ENCODE results near the gene TUFM. TPM values are rescaled to one million over a fixed set of nuclear protein-coding genes. Genes with fewer than 3 reads are reported as not detected.

The TUFM gene
- total RNA-seq, 1 donor from 2014 or later, result 74.0 TPM

- H3K27ac Mint-ChIP-seq, result peak within 1 kb of the TSS; percentile 8
- Histone ChIP-seq H3K27ac (no peak within 1 kb of the TSS), H3K4me2 (peak within 1 kb of the TSS; percentile 100), H3K9me3 (ENCODE audit: low read depth) (no peaks in the 10 kb centered on the region), H3K4me3 (peak within 1 kb of the TSS; percentile 95), H3F3A (ENCODE audit: low read depth) (peaks cover 44% of the 10 kb centered on the region), H4K20me1 (ENCODE audit: low read depth) (peaks cover 8% of the 10 kb centered on the region), H2AFZ (replicated peaks) (peak within 1 kb of the TSS; percentile 97), H3K9ac (peak within 1 kb of the TSS; percentile 83), H3K79me2 (ENCODE audit: low read depth) (peaks cover 10% of the 10 kb centered on the region), H3K4me1 (peaks cover 21% of the 10 kb centered on the region), H3K36me3 (no peaks in the 10 kb centered on the region), H3K27me3 (peaks cover 5% of the 10 kb centered on the region)
- H3K4me1 Mint-ChIP-seq, result peaks cover 45% of the 10 kb centered on the region
- H3K4me3 Mint-ChIP-seq, result peak within 1 kb of the TSS; percentile 94
- H3K27me3 Mint-ChIP-seq (ENCODE audit: insufficient read depth, low read depth), result peaks cover 8% of the 10 kb centered on the region
- no peak for TF ChIP-seq CTCF (IDR thresholded peaks at IDR 0.05)
- no peak for TF ChIP-seq EZH2phosphoT487 (IDR thresholded peaks at IDR 0.05)
- TF ChIP-seq EZH2 (IDR thresholded peaks at IDR 0.05), result no peak
- no peak for DNase-seq (ENCODE audit: low spot score)
- H3K9me3 Mint-ChIP-seq, result no peaks in the 10 kb centered on the region
- no peaks in the 10 kb centered on the region for H3K36me3 Mint-ChIP-seq
Measured at GRCh38 chr16:28878083-28878926, 32.2 kb upstream of the TUFM start, which contains the start of gene ATP2A1. Gene ATP2A1 (plus strand): TSS chr16:28878488. CDS start chr16:28878672, 184 bp downstream.

- Histone ChIP-seq H3K9ac (peak overlapping the region; percentile 27), H3K9me3 (ENCODE audit: low read depth) (no peaks in the 10 kb centered on the region), H2AFZ (replicated peaks) (no peak overlapping the region), H3K36me3 (no peaks in the 10 kb centered on the region), H3K4me2 (peak overlapping the region; percentile 100), H3K27me3 (peaks cover 5% of the 10 kb centered on the region), H3K79me2 (ENCODE audit: low read depth) (peaks cover 10% of the 10 kb centered on the region), H4K20me1 (ENCODE audit: low read depth) (peaks cover 8% of the 10 kb centered on the region), H3K4me1 (peaks cover 21% of the 10 kb centered on the region), H3K27ac (no peak overlapping the region), H3K4me3 (no peak overlapping the region), H3F3A (ENCODE audit: low read depth) (peaks cover 44% of the 10 kb centered on the region)
- H3K4me3 Mint-ChIP-seq, result peak overlapping the region; percentile 58
- TF ChIP-seq EZH2phosphoT487 (IDR thresholded peaks at IDR 0.05), result no peak
- TF ChIP-seq CTCF (IDR thresholded peaks at IDR 0.05), result no peak
- no peak for TF ChIP-seq EZH2 (IDR thresholded peaks at IDR 0.05)
- peaks cover 8% of the 10 kb centered on the region for H3K27me3 Mint-ChIP-seq (ENCODE audit: insufficient read depth, low read depth)
- H3K9me3 Mint-ChIP-seq, result no peaks in the 10 kb centered on the region
- no peak for DNase-seq (ENCODE audit: low spot score)
- no peaks in the 10 kb centered on the region for H3K36me3 Mint-ChIP-seq
- H3K4me1 Mint-ChIP-seq, result peaks cover 39% of the 10 kb centered on the region
- peak overlapping the region; percentile 8 for H3K27ac Mint-ChIP-seq
Measured at GRCh38 chr16:28877655-28878000, 31.5 kb upstream of the TUFM start.

GRCh38 chr16:28876973-28877654, 31.0 kb upstream of the TUFM start:
- Histone ChIP-seq H3K4me3 (no peak overlapping the region), H3F3A (ENCODE audit: low read depth) (peaks cover 44% of the 10 kb centered on the region), H3K4me2 (no peak overlapping the region), H3K4me1 (peaks cover 21% of the 10 kb centered on the region), H3K9ac (peak overlapping the region; percentile 27), H4K20me1 (ENCODE audit: low read depth) (peaks cover 8% of the 10 kb centered on the region), H3K79me2 (ENCODE audit: low read depth) (peaks cover 10% of the 10 kb centered on the region), H2AFZ (replicated peaks) (no peak overlapping the region), H3K9me3 (ENCODE audit: low read depth) (no peaks in the 10 kb centered on the region), H3K27me3 (peaks cover 5% of the 10 kb centered on the region), H3K36me3 (no peaks in the 10 kb centered on the region), H3K27ac (no peak overlapping the region)
- peak overlapping the region; percentile 33 for H3K4me3 Mint-ChIP-seq
- peak; percentile 33 for DNase-seq (ENCODE audit: low spot score)
- peaks cover 6% of the 10 kb centered on the region for H3K27me3 Mint-ChIP-seq (ENCODE audit: insufficient read depth, low read depth)
- H3K9me3 Mint-ChIP-seq, result no peaks in the 10 kb centered on the region
- H3K36me3 Mint-ChIP-seq, result no peaks in the 10 kb centered on the region
- H3K27ac Mint-ChIP-seq, result no peak overlapping the region
- peaks cover 34% of the 10 kb centered on the region for H3K4me1 Mint-ChIP-seq
- TF ChIP-seq CTCF (IDR thresholded peaks at IDR 0.05) (no peak), EZH2 (IDR thresholded peaks at IDR 0.05) (no peak), EZH2phosphoT487 (IDR thresholded peaks at IDR 0.05) (no peak)
